ENCODE data around the gene DACT2.
"Not testable (repeated sequence)": the region's sequence is repeated elsewhere in the genome, so short reads cannot be mapped to it uniquely, and the experiment has no call there.

Gene DACT2

DNA sequence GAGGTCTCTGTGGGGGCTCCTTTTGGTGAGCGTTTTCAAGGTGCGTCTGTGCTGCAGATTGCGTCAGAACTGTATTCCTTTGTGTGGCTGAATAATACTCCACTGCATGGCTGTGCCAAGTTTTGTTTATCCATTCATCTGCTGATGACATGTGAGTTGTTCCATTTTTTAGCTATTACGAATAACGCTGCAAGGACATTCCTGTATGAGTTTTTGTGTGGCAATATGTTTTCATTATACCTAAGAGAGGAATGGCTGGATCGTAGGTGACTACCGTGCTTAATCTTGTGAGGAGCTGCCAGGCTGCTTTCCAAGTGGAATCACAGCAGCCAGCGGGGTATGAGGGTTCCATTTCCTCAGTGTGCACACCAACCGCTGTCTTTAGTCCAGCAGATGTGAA lies 1.1 kb upstream of the DACT2 start:
- no peak for DNase-seq (ENCODE audit: low read depth in 2 of 2)

DNA sequence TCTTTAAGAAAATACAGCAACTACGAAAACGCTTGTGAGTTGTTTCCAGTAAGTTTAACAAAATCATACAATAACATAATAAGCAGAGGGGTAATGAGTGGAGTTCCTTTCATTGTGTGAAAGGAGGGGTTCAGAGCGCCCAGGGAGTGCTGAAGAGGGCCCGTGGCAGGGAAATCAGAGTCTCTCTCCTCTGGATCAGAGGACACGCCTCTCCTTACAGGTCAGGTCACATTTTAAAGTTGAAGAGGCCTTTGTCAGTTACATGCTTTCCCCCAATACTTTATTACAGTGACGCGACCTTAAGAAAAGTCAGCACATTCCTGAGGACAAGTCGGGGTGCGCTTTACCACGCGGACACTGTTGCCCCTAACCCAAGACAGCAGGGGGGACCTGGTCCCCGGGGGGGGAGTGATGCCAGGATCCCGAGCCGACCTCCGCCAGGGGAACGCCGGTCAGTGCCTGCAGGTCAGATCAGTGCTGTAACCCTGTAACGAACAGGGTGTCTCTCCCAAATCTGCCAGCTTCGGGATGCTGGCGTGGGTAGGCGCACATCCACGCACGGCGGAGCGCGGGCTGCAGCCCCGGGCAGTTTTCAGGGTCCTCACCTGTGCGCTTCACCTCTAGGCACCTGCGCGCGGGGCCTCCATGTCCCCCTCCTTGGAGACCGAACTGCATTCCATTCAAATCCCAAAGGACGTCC lies 848 bp downstream of the DACT2 start:
- no peak for DNase-seq (ENCODE audit: low read depth in 2 of 2)

DNA sequence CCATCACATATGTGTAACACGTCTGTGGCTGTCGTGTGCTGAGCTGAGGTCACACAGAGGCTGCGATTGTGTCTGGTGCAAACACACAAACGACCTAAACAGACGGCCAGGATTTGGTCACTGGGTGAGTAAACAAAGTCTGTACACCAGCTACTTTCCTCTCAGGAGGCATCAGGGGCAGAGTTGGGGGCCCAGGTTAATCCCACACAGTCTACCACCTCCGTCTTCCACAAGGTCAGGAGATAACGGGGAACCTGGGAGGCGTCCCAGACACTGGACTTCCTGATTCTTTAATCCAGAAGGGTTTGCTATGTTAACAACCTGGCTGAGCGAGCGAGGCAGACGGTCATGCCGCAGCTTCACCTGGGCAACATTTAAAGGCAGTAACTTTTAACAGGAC lies 1.5 kb downstream of the DACT2 start:
- no peak for DNase-seq (ENCODE audit: low read depth in 2 of 2)

DNA sequence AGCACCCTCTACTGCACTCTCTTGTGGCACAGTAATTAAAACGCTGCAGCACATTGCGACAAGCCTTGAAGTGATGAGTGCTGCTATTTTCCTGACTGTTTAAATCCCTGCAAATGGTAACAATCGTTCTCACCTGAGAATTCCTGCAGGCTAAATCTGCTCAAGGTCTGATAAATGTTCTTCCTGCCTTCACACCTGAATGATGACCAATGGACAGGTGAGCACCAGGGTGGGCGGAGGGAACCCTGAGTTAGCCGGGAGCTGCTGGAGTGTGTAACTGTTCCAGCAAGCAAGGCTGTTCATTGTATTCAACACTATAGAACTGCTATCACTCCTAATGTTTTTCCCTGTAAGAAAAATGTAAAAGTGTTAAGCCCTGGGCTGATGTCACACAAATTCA lies 4.0 kb downstream of the DACT2 start:
- no peak for DNase-seq (ENCODE audit: low read depth in 2 of 2)

DNA sequence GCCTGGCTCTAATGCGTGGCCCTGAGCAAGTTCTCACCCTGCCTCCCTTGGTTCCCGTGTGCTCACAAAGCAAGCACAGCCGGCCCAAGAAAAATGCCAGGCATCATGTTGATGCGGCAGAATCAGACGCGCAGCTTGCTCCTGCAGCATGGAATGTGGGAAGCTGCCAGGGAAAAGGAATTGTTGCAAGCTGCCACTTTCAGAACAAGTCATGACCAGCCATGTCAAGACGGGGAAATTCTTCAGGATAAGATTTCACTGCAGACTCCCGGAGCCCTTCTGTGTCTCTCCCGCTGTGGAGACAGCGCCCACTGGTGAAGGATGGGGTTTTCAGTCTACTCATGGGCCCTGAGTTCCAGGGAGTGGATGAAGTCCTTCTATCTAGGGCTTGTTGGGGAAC lies 4.6 kb downstream of the DACT2 start:
- no peak for DNase-seq (ENCODE audit: low read depth in 2 of 2)

DNA sequence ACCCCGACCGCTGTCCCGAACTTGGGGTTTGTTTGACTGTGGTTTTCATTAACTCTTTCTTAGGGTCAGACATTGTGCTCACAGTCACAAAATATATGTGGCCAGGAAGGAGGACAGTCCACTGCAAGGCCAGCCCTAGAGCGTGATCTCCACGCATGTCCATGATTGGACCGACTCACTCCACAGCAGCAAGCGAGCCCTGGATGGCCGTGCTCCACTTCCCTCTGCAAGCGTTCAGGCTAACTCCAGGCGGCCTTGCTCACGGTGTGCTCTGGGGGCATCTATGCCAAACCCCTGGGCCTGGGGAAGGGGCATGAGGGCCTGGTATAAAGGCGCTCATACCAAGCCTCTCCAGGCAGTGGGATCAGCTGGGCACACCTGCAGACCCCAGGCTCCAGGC lies 5.6 kb downstream of the DACT2 start:
- DNase-seq (ENCODE audit: low read depth in 2 of 2), result no peak

DNA sequence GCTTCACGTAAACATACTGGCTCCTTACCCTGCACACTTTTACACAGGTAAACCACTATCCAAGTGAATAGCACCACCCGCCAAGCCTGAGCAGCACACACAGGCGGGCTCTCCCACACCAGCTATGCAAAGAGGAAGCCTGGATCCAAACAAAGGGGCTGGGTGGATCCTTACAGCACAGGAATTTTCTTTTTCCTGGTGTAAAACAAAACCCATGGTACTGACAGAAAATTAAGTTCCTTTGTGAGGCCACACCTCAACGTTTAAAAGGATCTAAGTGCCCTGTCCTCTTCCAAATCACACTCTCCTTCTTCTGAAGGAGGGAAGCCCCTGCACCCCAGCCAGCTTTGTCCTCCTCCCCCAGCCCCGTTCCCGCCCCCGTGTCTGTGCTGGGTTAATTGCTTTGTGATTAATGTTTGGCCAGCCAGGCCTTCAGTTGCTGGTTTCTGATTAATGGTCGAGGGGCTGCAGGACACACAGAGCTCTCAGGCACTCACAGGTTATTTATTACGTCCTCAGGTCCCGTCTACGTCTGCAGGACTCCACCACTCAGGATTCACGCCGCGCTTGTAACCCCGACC lies 6.1 kb downstream of the DACT2 start:
- no peak for DNase-seq (ENCODE audit: low read depth in 2 of 2)

DNA sequence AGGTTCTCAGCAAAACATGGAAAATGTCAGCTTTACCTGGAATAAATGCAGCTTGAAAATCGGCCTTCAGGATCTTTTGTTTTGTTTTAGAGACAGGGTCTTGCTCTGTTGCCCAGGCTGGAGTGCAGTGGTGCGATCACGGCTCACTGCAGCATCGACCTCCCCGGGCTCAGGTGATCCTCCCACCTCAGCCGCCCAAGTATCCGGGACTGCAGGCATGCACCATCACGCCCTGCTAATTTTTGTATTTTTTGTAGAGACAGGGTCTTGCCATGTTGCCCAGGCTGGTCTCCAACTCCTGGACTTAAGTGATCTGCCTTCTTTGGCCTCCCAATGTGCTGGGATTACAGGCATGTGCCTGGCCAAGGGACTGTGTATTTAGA lies 7.5 kb downstream of the DACT2 start:
- DNase-seq (ENCODE audit: low read depth in 2 of 2), result not testable (repeated sequence)

DNA sequence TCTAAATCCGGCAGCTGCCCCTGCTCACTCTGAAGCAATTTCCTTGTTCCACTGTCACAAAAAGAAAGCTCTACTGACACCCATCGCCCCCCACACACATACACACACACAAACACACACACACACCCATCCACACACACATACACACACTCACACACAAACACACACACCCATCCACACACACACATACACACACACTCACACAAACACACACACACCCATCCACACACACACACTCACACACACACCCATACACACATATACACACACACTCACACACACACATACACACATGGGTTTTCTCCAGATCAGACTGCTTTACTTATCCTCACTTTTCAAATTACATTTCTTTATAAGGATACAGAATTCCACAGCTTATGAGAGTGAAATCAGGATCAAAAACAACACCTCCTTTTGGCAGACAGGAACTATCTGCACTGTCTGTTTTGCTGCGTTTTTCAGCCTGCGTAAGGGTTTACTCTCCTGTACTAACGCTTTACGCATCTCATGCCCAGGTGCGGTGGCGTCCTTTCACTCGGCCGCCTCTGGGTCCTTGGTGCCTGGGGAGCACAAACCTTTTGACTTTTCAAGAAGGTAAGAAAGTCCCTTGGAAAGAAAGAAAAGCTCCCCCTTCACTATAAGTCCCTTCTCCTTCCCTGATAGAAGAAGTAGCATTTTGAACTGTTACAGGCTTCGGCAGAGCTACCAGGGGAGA lies 8.0 kb downstream of the DACT2 start:
- no peak for DNase-seq (ENCODE audit: low read depth in 2 of 2)

DNA sequence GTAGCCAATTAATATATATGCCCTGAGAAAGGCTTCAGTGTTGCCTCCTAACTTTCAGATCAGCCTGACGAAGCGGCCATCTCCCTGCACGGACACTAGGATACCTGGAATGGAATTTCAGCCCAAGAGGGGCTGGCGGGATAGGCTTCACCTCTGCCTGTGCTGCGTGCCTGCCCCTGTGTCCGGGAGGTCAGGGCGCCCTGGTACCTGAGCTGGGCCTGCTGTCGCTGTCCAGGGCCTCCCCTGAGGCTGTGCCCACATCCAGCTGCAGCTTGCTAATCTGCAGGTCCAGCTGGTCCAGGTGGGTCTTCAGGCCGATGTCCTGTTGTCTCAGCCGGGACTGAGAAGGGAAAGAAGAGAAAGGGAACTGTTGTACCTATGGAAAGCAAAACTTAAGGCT lies 8.6 kb downstream of the DACT2 start:
- no peak for DNase-seq (ENCODE audit: low read depth in 2 of 2)

DNA sequence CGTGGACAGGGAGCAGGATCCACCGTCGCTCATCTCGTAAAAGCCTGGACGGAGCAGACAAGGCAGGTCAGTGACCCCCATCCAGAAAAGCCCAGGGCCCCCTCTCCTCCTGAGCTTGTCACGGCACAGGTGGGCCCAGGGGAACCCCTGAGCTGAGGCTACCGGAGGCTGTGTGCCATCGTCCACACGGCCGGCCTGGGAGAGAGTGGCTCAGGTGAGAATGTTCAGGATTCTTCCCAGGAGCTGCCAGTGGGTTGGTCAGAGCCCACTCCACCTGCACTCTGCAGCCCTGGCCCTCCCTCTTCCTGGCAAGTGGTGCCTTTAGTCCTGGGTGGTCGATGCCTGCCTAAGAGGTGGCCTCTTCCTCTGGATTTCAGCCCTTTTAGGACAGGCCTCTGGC lies 9.2 kb downstream of the DACT2 start:
- DNase-seq (ENCODE audit: low read depth in 2 of 2), result no peak

DNA sequence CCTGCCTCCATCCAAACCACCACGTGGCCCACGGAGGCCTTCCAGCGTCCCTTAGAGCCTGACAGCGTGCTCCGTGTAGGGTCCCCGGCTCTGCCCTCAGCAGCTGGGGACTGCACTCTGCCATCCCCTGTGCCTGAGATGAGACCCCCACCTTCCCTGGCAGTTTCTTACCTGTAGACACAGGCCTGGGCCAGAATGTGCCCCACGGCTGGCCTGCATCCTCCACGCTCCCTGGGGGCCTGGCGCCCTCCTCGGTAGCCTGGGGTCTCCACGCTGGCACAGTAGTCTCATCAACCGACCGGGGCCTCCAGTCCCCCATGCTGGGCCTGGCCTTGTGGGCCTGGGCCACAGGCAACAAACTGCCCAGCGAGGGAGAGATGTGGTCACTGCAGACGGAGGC lies 9.6 kb downstream of the DACT2 start:
- no peak for DNase-seq (ENCODE audit: low read depth in 2 of 2)

DNA sequence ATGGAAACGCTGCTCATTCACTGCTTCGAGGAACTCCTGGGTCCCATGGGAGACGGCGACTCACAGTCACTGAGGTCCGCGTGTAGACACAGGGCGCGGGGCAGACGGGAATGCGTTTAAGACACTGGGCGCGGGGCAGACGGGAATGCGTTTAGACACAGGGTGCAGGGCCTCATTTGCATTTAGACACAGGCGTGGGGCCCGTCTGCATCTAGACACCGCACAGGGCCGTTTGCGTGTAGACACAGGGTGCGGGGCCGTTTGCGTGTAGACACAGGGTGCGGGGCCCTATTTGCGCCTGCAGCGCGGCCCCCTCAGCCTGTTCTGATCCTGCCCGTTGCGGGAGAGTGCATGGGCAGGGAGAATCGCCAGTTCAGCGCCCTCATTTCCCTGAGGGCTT lies 10.4 kb downstream of the DACT2 start:
- DNase-seq (ENCODE audit: low read depth in 2 of 2), result no peak

DNA sequence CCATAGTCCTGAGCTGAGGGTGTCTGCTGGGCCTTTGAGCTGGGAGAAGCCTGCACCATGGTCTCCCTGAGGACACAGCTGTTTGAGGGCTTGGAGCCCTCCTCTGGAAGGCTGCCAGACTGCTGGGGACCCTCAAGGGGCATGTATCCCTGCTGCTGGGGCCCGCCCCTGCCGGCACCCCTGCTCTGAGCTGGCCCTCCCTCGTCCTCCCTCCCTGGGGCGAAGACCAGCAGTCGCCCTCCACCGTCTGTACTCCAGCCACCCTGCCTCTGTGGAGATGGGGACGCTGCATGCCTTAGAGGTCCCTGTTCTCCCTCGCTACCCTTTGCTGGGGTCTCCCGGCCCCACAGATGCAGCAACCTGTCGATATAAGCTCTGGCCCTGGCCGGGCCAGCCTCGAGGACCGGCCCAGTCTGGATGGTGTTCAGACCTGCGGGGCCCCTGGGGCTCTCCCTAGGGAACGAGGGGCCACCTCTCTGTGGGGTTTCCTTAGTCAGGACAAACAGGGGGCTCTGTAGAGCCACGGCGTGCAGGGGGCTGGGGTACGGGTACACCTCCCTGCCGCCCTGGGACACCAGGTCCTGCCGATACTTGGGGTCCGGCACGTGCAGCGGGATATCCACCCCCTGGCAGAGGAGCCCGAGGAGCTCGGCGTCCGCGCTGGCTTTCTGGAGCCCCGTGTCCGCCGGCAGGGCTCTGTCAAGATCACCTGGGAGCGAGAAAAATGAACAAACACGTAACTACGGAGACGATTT lies 11.0 kb downstream of the DACT2 start:
- no peak for DNase-seq (ENCODE audit: low read depth in 2 of 2)

DNA sequence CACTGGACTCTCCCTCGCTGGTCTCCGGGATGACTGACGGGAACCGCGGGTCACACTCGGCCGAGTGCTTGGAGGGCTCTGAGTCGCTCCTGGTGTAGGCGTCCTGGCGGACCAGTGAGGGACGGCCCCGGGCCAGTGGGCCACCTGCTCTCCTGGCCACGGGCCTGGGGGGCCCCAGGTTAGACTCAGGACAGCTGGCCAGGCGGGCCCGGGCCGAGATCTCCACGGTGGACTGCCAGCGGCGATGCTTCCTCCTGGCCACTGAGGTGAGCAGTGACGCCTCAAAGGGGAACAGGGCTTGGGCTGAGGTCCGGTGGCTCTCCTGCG lies 11.9 kb downstream of the DACT2 start:
- no peak for DNase-seq (ENCODE audit: low read depth in 2 of 2)

DNA sequence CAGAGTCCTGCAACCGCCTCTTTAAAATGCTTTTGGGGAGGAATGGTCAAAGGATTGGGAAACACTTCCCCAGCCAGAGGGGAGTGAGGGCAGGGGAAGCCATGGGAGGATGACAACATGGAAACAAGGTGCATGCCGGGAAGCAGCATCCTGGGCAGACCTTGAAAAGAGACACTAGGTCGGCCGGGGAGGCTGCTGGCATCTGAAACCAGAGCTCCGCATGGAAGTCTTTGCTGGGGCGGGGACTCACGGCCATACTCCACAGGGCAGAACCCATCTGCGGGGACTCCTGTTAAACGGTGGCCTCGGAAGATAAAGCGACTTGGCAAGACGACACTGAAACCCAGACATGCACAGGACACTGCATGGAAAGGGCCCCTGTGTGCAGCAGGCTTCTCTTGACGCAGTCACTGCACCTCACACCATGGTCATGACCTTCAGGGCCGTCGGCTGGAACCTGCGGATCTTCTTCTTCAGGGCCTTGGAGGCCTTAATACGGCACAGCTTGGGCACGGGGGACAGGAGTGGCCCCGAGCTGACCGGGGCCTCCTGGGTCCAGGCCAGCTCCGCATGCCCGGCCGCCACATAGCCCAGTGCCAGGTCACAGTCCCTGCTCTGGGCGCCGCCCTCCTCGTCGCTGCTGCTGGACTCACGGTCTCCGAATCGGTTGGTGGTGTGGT lies 12.4 kb downstream of the DACT2 start:
- no peak for DNase-seq (ENCODE audit: low read depth in 2 of 2)

DNA sequence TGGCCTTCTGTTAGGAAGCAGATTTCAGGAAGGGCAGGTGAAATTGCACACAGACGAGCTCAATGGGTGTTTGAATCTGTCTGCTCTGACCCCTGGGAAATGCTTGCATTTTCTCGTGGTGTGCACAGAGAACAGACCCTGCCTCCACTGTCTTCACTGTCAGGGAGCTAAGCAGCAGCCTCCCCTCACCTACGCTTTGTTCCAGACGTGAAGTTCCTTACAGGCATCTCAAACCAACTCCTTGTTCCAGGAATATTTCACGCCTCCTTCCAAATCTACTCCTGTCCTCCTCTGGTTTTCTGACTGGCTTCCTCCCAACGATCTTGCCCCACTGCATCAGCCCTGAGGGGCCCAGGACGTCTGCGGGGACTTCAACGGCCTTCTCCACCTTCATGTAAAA lies 13.7 kb downstream of the DACT2 start:
- no peak for DNase-seq (ENCODE audit: low read depth in 2 of 2)

DNA sequence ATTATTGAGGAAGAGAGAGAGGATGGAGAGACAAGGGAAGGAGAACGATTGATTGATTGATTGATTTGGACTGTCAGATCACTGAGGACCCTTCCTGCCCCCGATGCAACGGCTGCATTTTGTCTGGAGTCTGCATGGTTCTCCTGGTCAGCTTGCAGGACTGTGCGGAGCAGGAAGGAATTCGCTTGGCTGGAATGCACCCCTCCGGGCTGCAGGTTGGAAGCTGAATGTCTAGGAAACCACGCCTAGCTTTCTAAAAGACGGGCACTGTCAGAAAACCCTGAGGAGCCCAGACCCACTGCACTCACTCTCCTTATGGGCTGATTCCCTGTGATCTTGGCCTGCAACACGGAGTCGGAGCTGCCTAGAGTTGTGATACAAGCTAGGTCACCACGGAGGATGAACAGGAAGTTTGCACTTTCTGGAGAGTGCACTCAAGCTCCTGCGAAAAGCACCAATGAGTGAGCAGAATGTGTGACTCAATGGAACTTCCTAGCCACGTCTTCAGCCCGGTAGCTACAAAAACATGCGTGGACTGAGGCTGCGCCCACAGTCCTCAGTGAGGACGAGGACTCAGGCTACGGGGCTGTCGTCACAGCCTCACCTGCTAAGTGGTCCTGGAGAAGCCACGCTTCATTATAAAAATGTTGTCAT lies 14.4 kb downstream of the DACT2 start:
- DNase-seq (ENCODE audit: low read depth in 2 of 2), result no peak

DNA sequence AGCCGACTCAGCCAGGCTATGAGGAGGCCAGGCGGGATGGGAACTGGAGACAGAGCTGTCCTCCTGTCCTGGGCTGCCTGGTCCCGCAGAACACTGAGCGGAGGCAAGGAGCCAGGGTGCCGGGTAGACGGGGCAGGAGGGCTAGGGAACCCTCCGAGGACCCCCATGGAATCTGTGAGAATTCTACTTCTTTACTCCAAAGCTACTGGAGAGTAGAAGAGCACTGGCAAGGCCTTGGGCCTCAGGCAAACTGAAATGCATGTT lies 14.9 kb downstream of the DACT2 start:
- DNase-seq (ENCODE audit: low read depth in 2 of 2), result no peak

DNA sequence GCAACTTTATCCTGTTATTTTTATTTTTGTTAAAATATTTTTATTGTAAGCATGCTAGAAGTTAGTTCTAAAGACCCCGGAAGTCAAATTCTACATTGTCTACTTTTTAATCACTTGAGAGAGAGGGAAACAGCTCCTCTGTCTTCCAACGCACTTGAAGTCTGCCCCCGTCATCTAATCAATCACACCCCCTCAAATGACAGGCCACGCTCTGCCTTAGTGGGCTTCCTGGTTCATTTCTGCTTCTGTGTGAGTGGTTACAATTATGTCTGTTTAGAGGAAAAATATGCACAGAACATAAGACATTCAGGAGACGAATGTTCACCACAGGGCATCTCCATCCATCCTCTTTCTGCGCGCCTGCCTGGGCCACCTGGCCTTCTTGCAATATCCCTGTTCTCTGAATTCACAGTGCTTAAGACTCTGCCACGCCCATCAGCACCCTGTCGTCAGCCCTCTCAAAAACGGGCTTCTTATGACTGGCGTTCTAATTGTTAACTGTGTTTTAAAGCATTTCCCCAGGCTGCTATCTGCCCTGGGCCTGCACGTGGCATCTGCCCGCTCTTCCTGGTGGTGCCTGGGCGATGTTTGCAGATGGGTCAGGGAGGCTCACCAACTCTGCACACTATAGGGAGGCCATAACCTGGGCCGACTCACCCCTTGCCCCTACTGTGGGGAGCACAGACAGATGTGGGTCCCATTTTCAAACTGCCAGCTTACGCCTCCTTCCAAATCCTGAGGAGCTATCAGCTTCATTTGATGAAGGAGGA lies 15.4 kb downstream of the DACT2 start:
- no peak for DNase-seq (ENCODE audit: low read depth in 2 of 2)

DNA sequence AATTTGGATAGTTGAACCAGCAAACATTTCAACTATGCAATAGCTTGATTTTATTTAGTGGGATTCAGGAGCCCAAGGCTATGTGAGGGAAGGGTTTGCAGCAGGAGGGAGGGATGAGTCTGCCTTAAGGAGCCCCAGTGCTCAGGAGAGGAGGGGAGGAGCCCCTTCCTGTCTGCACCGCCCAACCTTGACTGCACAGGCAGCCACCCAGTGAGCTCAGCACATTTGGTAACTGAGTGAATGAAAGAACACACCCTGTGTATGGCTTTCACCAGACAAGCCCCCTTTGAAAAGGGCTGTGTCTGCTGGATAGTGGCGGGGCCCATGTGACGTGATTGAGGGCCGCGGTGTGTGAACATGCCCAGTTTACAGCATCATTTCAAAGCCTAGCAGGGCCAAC lies 17.0 kb downstream of the DACT2 start:
- DNase-seq (ENCODE audit: low read depth in 2 of 2), result no peak
